Posterior cingulate gyrus (tissue), 11 donors: ENCODE measurements around the gene ADGRB2.
A peak's percentile ranks its signal among the peaks of the same experiment; 100 is the strongest.

ENCODE experiments used
- DNase-seq, 10 donors: peaks; one replicate each; pipeline versions ENCODE4 v3.0.0 to v3.0.0-alpha.2; 2020 to 2021; ENCODE audit warnings: mixed read lengths in 3 of 10
- intact Hi-C: fragments of 100-400 bp; cut with DNase I; formaldehyde crosslinking; loops from one replicate; pipeline ENCODE4 v1.15.1; 2023

ADGRB2 gene

DNA sequence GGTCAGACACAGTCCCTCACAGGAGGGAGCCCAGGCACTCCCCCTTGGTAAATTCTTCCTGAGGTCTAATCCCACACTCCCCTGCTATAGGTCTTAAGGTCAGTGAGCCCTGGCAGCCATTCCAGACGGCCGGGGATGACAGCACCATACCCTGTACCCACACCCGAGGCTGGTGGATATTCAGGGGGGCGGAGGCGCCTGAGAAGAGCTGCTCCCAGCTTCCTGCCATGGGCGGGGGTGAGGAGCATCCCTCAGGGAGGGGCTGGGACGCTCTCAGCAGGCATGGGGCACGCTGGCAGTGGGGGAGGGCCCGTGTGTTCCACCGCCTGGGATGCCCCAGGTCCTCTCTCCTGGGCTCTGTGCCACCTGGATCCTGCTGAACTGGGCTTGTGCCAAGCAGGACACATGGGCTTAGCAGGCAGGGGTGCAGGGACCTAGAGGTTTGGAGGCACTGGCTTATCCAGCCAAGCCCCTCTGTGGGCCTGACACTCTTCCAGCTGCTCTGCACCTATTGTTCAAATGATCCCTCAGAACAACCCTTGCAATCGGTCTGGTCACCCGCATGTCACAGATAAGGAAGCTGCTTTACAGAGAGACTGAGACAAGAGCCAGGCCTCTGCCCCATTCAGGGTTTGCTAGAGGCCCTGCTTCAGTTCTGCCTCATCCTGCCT, 5.7 kb upstream of the ADGRB2 start:
- peak in 1 of 10 donors; percentile 84 for DNase-seq
- intact Hi-C loops: no loop called here

DNA sequence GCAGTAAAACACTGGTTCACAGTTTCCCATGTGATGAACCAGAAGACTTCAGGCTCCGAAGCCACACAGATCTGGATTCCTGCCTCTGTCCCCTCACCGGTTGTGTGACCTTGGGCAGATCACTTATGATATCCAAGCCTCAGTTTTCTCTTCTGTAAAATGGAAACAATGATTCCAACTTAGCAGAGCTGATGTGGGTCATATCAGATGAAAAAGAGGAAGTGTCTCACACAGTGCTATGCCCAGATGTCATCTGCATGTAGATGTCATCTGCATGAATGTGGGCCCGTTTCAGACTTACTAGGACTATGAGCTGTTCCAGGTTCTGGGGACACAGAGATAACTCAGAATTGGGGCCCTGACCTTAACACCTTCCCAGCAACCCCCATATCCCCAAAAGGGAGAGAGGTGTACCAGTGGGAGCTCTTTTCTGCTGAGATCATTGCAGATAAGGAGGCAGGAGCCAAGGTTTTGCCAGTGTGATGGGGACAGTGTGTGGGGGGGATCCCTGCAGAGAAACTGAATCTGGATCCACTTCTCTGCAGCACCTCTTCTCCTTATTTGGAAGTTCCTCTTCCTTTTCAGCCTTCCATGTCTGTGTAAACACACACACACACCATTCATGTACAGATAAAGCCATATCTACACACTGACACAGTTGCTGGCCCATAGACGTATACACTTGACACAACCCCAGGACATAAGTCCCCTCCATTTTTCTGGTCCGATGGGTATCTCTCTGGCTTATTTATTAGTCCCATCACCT, 5.0 kb upstream of the ADGRB2 start:
- intact Hi-C loops: no loop called here
- no peak for DNase-seq

DNA sequence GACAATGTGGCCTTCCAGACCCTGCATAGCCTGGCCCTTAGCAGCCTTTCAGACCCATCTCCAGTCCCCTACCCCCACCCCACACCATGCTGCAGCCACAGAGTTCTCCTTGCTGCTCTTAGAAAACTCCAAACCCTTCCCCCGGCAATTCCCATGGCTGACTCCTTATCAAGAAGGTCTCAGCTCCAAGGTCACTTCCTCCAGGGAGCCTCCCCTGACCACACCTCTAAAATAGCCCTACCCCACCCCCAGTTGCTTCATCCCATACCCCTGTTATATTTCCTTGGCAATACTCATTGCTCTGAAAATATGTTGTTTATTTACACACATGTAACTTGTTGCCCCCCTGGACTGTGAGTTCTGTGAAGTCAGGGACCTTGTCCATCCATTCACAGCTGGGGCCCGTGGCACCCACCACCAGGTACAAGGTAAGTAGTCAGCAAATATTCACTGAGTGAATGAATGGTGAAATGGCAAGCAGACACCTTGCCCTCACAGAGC, 4.3 kb upstream of the ADGRB2 start:
- DNase-seq: no peak
- intact Hi-C loops: no loop called here

DNA sequence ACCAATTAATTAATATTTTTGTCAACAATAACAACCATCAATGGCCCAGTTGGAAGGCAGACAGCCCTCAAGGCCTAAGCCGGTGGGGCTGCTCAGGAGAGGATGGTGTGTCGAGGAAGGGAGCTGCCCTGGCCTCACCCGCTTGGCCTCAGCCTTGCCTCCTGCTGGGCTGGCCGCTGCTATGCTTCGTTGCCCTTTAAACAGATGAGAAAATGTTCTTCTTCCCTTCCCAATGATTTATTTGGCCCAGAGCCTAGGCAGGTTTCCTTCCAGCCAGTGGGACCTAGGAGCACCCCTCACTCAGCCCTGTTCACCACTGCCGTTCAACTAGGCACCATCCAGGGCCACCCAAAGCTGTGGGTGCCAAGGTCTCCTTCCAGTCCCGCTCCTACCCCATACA, 3.1 kb upstream of the ADGRB2 start:
- peak in 1 of 10 donors; percentile 40 for DNase-seq

DNA sequence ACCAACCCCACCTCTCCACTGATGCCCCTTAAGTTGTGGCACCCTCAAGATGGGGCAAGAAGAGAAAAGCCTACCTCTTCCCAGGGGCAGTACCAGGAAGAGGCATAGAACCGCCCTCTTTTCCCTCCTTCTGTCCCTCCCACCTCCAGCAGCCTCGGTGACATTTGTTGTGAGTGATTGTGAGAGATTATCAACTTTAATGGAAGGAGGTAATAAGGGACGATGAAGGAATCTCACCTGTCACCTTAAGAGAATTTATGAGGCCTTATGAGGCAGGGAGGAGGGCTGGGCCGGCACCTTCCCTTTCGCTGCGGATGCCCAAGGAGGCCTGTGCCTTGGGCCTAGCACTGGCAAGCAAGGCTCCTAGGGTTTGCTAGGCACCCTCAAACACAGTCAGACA, 1.4 kb upstream of the ADGRB2 start:
- DNase-seq: peak in 1 of 10 donors; percentile 59

More for the DNA sequence above, 3.1 kb upstream of the ADGRB2 start:
- intact Hi-C loops: no loop called here

GRCh38 chr1:31765041-31765467, 914 bp upstream of the ADGRB2 start:
- DNase-seq: peak in 5 of 10 donors; percentile 65 to 91 (median 66)
- intact Hi-C loops: no loop called here

More for the DNA sequence above, 1.4 kb upstream of the ADGRB2 start:
- intact Hi-C loops: no loop called here

- intact Hi-C loops: loop anchor here (5.0 kb wide), 1 partner anchor 199 kb away; no protein-coding TSS in a partner anchor
- DNase-seq: peak in 1 of 10 donors; percentile 60
These were observed 349 bp downstream of the ADGRB2 start for GRCh38 chr1:31763671-31764311.

DNA sequence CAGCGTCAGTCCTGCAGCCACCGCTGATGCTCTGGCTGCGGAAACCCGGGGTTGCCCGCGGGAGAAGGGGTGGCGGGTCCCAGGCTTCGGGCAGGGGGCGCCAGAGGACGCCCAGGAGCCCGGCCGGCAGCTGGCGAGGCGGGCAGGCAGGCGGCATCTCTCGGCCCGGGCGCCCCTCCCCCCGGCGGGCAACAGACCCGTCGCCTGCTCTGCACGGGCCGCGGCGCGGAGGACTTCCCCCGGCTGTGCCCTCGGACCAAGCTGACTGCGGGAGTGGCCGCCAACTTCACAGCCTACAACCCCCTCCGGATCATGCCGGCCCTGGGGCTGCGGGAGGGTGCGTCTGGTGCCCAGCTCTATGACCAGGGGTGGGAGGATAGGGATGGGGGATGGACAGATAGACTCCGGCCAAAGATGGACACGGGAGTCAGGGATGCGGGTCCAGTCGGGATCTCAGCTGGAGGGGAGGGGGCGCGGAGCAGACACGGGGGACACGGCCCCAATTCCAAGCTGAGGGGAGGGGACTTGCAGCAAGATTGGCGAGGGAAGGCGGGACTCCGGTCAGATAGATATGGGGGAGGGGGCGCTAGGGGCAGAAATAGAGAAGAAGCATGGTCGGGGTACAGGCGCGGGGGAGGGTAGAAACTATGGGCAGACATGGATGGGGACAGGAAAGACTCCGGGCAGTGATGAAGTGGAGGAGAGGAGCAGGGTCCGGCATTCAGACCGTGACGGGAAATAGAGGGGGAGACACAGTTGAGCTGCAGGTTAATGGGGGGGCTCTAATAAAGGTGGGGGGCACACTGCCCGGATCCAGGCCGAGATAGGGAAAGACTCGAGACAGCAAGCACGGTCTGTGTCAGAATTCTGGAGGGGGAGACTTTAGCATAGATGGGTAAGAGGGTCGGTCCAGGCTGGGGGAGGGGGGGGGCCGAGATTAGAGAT, 1.1 kb downstream of the ADGRB2 start:
- intact Hi-C loops: loop anchor here (1.0 to 5.0 kb wide), 2 partner anchors 25 to 199 kb away; no protein-coding TSS in a partner anchor
- peak; percentile 67 to 98 (median 80) for DNase-seq

DNA sequence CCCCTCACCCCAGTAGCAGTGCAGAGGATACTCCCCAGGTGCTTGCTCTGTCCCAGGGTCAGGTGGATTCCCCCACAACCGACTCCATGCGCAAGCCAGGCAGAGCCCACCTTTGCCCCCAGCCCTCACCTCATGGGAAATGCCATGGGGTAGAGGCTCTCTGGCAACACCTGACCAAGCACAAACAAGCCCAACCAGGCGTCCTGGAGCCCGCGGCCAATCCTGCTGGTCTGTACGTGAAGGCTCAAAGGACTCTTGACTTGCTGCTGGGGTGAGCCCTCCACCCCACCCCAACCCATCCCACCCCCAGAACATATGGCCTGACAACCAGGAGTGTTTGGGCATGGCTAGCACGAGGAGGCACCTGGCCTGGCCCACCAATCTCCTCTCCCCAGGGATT, 1.8 kb downstream of the ADGRB2 start:
- intact Hi-C loops: loop anchor here (1.0 to 5.0 kb wide), 2 partner anchors 26 to 200 kb away; no protein-coding TSS in a partner anchor

GRCh38 chr1:31761883-31762282, 2.3 kb downstream of the ADGRB2 start:
- intact Hi-C loops: loop anchor here (1.0 to 5.0 kb wide), 2 partner anchors 26 to 200 kb away; no protein-coding TSS in a partner anchor
- DNase-seq: peak in 1 of 10 donors; percentile 50

More for the DNA sequence above, 1.8 kb downstream of the ADGRB2 start:
- no peak for DNase-seq

DNA sequence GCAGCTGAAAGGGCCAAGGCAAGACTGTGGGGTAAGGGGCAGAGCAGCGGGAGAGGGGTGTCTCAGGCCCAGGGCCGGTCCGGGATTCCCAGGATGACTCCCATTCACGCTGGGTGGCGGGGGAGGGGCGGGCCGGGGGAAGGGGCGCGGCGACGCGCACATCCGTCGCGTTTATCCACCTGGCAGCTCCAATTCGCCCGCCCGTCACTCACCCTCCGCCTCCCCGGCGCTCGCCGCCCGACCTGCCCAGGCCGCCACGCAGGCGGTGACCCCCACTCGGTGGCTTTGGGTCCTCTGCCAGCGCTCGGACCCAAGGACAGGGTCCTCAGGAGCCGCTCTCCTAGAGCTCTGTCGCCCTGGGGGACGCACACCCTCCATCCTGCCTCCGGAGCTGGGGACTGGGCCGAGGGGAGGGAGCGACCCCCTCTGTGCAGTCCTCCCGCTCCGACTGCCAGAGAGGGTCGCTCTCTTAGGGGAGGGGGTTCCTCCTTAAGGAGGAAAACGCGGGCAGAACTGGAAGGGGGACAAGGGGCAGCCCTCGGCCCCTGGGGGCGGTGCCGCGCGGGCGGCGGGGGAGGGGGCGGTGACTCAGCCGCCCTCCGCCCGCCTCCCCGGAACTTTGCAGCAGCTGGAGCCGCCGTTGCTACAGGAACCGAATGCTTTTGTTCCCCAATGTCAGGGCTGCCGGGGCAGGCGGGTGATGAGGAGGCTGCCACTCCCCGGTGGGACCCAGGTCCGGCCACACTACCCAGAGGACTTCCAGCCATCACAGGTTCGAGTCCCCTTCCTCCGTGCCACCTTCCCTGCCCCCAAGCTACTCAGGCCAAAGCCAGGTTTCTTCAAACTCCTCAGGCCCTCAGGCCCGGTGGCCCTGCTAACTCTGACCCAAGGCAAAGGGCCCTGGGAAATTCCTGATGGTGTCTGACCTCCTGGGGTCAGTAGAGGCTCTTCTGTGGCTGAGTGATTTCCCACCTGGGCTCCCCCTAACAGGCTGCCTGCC, 3.4 kb downstream of the ADGRB2 start:
- peak in 6 of 10 donors; percentile 60 to 93 (median 80) for DNase-seq
- intact Hi-C loops: loop anchor here (5.0 kb wide), 1 partner anchor 202 kb away; no protein-coding TSS in a partner anchor

- DNase-seq: peak in 1 of 10 donors; percentile 25
- intact Hi-C loops: loop anchor here (5.0 kb wide), 1 partner anchor 203 kb away; no protein-coding TSS in a partner anchor
These were observed 4.7 kb downstream of the ADGRB2 start for GRCh38 chr1:31759298-31760023.

DNA sequence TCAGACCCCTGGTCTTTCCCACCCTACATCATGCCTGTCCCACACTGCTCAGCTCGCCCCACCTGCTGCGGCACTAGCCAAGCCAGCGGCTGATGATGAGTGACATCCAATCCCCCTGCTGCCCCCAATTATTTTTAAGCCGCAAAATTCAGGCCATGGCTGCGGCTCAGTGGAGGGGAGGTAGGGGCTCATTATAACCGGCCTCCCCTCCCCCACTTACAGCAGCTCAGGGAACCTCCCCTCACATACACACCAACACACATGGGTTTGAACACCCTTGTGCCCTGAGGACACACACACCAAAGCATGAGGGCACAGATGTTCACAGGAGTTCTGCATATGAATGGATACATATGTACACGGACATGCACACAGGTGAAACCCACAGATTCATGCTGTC, 5.3 kb downstream of the ADGRB2 start:
- peak in 1 of 10 donors; percentile 26 for DNase-seq
- intact Hi-C loops: no loop called here

DNA sequence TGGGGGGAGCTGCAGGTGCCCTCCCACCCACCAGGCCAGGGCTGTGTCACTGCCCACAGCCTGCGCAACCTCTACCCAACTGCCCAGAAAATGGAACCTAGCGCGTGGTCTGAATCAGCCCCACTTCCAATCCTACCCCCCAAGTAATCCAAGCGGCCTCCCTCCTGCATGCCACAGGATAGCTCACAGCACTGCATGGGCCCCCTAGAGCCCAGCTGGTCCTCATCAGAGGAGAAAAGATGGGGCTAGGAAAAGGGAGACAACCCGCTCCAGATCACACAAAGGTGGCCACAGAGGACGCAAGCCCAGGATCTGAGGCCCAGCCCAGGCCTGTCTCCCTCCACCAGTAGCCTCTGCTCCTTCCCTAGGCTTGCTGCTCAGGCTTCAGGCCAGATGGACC, 6.2 kb downstream of the ADGRB2 start:
- intact Hi-C loops: no loop called here
- DNase-seq: peak in 1 of 10 donors; percentile 60

- DNase-seq: peak in 1 of 10 donors; percentile 77
- intact Hi-C loops: no loop called here
These were observed 6.9 kb downstream of the ADGRB2 start for GRCh38 chr1:31757204-31757679.

GRCh38 chr1:31756578-31756977, 7.6 kb downstream of the ADGRB2 start:
- intact Hi-C loops: no loop called here
- DNase-seq: peak in 1 of 10 donors; percentile 33

DNA sequence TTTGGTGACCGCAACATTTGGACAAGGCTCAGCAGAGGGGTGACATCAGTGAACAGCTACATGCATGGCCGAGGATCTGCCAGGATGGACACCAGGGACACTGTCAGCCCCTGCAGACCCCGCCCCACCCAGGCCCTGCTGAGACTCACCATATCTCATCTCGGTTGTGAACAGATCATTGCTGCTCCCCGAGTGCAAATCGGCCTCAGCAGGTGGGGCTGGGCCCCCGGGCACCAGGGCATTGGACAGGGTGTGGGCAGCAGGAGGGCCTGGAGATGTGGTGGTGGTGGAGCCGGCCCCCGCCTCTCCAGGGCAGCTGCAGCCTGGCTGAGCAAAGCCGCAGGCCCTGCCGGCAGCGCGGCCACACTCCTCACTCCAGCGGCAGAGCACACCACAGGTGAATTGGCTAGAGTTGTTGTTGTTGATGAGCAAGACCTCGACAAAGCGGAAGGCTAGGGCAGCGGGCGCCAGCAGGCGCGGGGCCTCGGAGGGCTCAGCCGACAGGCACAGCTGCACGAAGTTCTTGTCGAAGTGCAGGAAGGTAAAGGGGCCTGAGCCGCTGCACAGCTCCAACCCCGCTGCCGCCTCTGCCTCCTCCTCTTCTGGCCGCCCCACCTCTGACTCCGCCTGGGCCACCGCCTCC, 8.2 kb downstream of the ADGRB2 start:
- no peak for DNase-seq

More for the DNA sequence above, 8.2 kb downstream of the ADGRB2 start:
- intact Hi-C loops: no loop called here
